GM19324 (cell line): ENCODE data around the gene APCDD1L.

Experiments used
- ATAC-seq: cut with Tn5 transposase; IDR thresholded peaks from one replicate; pipeline ENCODE4 v1.9.1; 2021; ENCODE audit warnings: mild to moderate bottlenecking, moderate library complexity; ENCODE audit not compliant: unreplicated experiment, low FRiP score

APCDD1L gene

GRCh38 chr20:58515233-58516212 is at the start of gene APCDD1L:
Gene APCDD1L, minus strand, starts transcription at chr20:58515399. Its CDS starts 692 bp downstream, at chr20:58514707.
- no peak for ATAC-seq

- no peak for ATAC-seq
These were observed 44.1 kb upstream of the APCDD1L start for GRCh38 chr20:58559368-58559729.

DNA sequence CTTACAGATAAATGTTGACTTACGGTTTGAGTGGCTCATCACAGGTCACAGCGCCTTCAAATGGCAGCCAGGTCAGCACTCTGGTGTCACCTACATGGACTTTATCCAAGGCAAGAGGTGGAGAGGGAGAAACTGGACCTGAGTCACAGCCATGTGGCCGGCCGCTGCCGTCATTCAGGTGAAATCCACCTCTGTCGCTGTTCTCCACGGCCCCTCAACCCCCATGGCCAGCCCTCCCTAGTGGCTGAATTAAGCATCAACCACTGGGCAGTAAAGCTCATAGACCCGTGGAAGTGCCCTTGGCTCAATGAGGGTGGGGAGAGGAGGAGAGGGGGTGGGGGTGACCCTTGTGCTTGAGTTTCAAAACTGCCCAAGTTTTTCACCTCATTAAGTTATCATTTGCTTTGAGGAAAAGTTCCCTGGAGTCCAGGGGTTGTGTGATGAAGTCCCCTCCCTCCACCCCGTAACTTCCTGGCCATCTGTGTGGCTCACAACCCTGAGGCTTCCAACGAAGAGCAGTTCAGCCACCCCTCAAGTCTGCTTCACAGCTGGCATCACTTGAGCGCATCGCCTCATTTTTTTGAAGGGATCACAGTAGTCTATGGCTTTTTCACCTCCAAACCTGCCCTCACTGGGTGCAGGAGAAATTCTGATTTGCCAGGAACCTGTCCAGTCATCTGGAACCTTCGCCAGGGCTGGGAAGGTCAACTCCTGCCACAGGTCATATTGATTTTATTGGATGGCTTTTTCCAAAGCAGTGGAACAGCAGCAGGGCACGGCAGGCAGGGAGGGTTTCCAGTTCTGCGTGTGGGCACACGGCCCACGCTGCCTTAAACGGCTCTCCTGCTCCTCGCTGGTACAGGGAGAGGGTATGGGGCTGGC is 43.5 kb upstream of the APCDD1L start:
- no peak for ATAC-seq

- ATAC-seq: no peak
These were observed 42.6 kb upstream of the APCDD1L start for GRCh38 chr20:58557733-58558342.

DNA sequence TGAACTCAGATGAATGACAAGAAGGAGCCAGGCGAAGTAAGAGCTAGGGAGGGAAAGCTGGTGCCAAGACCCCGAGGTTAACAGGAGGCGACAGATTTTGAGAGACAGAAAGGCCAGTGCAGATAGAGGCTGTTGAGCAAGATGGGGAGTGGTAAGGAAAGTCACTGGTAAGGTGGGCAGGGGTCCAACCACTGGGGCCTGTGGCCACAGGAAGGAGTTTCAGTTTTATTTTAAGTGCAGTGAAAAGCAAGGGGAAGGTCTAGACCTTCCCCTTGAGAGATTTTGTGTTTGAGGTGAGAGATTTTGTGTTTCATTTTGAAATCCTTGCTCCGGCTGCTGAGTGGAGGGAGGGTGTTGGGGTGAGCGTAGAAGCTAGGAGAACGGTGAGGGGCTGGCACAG is 41.8 kb upstream of the APCDD1L start:
- ATAC-seq: no peak

- ATAC-seq: no peak
These were observed 40.0 kb upstream of the APCDD1L start for GRCh38 chr20:58555078-58555765.

GRCh38 chr20:58554541-58554940 is 39.3 kb upstream of the APCDD1L start:
- ATAC-seq: no peak

DNA sequence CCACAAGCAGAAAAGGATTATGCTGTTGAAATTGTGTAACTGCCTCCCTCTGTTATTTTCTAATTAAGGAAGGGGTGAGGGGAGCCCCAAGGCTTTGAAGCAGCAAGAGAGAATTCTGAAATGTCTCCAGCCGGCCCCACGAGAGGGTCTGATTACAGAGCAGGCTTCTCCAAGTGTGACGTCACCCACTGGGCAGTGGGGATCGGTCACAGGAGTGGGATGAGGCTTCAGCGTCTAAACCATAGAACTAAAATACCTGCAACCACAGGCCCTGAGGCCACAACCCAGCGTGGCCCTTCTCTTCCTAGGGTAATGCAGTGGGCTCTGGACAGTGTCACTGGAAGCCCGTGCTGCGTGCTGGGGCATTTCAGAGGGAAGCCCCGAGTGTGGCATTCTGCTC is 38.6 kb upstream of the APCDD1L start:
- no peak for ATAC-seq

DNA sequence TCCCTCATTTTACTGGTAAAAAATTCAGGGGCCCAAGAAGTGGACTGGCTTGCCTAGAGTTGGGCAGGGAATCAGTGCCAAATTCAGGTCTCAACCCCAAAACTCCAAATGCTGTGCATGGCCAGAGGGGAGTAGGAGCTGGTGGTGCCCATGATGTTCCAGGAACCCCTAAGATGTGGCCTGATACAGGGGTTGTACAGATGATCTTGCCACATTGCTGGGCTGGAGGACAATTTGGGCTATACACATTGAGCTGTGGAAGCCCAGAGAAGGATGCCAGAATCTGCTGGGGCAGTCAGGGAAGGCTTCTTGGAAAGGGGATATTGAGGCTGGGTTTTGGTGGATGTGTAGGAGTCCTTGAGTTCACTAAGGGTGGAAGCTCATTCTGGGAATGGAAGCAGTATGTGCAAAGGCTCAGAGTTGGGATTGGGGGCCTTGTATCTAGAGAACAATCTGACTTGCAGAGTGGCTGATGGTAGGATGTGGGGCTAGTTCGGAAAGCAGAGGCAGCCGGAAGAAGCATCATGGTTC is 38.0 kb upstream of the APCDD1L start:
- ATAC-seq: no peak

DNA sequence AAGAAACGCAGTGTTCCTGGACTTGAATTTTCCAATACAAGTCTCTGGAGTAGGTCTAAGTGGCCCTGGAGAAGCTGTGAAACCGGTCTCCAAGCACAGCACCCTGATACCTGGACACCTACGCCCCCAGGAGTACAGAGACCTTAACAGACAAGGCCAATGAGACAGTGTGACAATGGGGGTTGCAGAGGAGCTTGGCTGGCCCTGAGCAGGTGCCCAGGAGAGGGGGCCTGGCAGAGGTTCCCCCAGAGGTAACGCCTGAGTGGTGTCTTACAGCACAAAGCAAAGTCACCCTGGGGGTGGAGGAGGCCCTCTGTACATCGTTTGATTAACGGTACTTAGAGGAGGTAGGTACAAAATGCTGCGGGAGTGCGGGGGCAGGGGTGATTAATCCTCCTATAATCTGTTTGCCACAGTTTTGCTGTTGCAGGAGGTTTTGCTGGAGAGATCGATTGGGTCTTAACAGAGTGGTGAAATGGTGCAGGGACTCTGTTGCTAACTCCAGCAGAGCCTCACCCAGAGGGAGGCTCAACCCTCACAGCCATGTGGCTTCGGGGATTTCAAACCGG is 37.3 kb upstream of the APCDD1L start:
- ATAC-seq: no peak

DNA sequence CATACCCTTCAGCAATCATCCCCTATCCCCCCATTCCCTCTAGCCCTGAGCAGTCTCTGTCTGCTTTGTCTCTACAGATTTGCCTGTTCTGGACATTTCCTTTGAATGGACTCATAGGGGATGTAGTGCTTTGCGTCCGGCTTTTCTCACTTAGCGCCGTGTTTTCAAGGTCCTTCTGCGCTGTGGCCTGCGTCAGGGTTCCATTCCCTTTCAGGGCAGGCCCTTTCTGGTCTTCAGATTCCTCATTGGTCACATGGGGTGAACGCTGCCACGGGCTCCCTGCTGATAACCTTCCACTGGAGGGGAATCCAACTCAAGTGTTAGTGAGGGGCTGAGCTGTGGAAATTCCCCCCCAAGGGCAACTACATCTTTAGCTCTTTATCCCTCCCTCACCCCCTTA is 36.4 kb upstream of the APCDD1L start:
- ATAC-seq: no peak

DNA sequence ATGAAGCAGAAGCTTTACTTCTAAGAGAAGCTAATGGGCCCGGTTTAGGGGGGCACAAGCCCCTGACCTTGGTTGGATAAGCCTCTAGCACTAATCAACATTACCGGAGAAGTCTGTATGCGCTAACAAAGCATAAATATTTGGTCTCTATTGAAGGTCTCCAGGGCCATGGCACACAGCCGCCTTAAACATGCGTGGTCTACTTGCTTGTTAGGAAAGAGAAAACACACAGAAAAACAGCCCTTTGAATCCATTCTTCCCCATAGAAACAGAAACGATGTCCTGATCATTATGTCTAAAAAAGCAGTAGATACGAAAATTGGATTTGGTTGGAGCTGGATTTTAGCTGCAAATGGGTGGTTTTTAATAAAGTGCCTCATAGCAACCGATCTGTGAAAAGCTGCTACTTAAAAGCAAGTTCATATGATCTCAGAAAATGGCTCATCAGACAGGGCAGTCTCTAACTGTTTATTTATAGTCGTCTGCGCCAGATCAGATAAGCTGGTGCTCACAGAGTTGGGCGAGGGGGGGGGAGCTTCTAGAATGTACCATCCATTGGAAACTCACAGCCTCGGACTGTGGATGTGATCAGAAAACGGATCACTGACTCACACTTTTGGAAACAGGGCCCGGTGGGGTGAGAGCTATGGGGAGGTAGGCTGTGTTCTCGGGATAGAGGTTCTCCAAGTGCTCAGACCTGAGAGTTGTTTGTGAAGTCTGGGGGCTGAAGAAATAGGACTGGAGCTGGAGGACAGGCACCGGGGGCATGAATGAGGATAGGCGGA is 35.3 kb upstream of the APCDD1L start:
- ATAC-seq: no peak

DNA sequence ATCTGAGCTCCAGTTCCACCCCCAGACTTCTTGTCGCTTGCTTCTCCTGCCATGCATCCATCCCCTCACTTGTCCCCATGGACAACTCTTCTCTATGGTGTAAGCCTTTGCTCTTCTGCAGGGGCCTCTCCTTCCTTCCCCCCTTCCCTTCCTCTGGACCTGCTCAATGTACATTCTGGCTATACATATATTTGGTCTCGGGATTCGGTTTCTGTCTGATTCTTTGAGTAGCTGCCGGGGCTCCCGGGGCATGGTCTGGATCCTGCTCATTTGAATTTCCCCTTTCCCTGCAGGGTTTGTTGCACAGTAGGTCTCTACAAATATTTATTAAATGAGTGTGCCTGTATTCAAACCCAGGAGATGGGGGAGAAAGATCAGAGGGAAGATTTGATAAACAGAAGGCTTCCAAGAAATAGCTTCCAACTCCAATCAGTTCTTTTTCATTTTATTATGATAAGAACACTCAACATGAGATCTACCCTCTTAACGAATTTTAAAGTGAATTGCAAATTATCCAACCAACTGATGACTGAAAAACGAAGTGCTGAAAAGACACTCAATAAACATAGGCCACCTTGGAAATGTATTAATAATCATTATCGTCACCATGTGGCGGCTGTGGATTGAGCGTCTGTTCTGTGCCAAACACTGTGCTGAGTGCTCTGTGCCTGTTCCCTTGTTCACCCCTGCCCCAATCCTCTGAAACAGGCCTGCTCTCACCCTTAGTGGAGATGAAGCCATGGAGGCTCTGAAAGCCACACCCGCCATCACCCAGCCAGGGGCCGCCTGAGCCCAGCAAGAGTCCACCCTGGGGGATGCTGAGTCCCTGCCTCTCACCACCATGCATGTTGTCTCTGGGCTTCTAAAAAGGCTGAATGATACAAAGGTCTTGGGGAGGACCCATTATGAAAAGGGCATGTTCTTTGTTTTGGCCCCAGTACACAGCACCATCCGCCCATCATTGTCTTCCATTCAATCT is 34.3 kb upstream of the APCDD1L start:
- no peak for ATAC-seq

- ATAC-seq: no peak
These were observed 32.6 kb upstream of the APCDD1L start for GRCh38 chr20:58547623-58548475.

DNA sequence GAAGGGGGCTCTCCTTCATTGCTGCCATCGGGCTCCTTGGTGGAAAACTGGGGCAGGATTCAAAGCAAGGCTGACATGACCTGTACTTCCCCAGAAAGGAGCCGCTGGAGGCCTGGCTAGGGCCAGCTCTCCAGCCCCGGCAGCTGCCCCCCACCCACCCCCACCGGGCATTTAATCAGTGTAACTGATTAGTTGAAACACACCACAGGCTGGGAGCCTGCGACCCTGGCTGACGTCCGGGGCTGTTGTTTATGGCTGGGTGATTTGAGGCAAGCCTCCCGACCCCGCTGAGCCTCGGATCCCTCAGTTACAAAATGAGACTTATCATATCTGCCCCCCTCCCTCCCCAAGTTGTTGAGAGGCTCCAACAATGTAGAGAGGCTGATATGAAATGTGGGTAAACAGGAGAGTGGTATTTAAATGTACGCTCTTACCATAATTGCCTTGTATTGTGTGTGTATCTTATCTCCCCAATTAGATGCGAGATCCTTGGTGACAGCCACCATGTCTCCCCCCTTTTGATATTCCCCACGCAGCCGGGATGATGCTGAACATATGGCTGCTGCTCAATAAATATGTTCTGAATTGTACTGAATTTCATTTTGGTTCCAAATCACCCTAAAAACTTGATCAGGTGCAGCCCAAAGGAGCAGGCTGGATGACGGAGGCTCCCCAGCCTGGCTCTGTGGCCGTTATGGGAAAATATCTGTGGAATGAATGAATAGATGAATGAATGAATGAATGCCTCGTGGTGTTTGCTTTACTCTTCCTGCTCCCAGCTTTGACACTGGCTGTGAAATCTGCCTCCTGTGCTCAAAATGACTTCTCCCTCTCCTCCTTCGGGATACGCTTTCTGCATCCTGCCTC is 31.8 kb upstream of the APCDD1L start:
- no peak for ATAC-seq

GRCh38 chr20:58546416-58546711 is 31.2 kb upstream of the APCDD1L start:
- ATAC-seq: no peak
